GM18502 (cell line): ENCODE results near the gene NPC1L1.
A peak's percentile ranks its signal among the peaks of the same experiment; 100 is the strongest.

Experiments
- ATAC-seq: cut with Tn5 transposase; IDR thresholded peaks from one replicate; pipeline ENCODE4 v1.9.1; 2021; ENCODE audit warnings: mild to moderate bottlenecking; ENCODE audit not compliant: unreplicated experiment, poor library complexity

Gene NPC1L1, protein sequence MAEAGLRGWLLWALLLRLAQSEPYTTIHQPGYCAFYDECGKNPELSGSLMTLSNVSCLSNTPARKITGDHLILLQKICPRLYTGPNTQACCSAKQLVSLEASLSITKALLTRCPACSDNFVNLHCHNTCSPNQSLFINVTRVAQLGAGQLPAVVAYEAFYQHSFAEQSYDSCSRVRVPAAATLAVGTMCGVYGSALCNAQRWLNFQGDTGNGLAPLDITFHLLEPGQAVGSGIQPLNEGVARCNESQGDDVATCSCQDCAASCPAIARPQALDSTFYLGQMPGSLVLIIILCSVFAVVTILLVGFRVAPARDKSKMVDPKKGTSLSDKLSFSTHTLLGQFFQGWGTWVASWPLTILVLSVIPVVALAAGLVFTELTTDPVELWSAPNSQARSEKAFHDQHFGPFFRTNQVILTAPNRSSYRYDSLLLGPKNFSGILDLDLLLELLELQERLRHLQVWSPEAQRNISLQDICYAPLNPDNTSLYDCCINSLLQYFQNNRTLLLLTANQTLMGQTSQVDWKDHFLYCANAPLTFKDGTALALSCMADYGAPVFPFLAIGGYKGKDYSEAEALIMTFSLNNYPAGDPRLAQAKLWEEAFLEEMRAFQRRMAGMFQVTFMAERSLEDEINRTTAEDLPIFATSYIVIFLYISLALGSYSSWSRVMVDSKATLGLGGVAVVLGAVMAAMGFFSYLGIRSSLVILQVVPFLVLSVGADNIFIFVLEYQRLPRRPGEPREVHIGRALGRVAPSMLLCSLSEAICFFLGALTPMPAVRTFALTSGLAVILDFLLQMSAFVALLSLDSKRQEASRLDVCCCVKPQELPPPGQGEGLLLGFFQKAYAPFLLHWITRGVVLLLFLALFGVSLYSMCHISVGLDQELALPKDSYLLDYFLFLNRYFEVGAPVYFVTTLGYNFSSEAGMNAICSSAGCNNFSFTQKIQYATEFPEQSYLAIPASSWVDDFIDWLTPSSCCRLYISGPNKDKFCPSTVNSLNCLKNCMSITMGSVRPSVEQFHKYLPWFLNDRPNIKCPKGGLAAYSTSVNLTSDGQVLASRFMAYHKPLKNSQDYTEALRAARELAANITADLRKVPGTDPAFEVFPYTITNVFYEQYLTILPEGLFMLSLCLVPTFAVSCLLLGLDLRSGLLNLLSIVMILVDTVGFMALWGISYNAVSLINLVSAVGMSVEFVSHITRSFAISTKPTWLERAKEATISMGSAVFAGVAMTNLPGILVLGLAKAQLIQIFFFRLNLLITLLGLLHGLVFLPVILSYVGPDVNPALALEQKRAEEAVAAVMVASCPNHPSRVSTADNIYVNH (N-terminal part only)

DNA sequence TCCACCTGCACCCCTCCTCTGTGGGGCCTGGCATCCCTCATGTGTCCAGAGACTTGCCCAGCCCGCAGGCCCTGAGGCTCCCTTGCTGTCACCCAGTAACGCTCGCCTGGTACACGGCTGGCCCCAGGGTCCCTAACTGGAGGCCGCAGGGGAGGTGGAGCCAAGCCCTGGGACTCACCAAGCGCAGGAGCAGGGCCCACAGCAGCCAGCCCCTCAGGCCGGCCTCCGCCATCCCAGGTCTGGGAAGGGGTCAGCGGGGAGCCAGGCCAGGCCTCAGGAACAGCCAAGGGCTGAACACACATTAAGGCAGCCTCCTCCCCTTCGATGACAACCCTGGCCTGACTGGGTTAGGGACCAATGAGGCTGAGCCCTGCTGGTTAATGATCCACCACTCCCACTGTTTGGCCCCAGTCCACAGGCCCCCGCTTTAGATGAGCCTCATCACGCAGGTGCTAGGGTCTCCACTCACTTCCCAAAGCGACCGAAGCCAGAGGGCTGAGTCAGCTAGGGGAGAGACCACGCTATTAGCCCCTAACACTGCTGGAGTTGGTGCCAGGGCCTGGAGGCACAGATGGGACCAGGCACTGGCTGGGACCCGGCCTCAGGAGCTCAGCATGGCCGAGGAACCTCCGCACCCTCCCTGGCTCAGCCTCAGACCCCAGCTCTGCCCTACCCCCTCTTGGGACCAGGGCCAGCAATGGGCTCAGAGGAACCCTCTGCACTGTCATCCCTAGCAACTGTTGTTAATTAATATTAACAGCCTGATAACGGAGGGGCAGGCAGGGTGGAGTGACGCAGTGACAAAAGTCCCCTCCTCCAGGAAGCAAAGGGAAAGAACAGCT lies at the start of gene NPC1L1:
NPC1L1 (minus strand) TSS at position 303 of the 842 bp plus-strand sequence; CDS start at position 232, 71 bp downstream.
- no peak for ATAC-seq

DNA sequence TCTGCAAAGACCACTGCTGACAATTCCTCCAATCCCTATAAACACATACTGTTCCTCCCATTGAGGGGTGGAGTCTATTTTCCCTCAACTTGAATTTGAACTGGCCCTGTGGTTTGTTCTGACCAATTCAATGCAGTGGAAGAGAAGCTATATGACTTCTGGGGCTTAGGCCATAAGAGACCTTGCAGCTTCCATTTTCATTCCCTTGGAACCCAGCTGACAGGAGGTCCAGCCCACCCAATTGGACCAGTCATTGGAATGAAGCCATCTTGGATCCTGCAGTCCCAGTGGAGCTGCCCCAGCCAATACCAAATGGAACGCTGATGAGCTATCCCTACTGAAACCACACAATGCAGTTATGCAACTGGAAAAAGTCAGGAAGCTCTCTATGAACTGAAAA lies 49.8 kb upstream of the NPC1L1 start:
- no peak for ATAC-seq

DNA sequence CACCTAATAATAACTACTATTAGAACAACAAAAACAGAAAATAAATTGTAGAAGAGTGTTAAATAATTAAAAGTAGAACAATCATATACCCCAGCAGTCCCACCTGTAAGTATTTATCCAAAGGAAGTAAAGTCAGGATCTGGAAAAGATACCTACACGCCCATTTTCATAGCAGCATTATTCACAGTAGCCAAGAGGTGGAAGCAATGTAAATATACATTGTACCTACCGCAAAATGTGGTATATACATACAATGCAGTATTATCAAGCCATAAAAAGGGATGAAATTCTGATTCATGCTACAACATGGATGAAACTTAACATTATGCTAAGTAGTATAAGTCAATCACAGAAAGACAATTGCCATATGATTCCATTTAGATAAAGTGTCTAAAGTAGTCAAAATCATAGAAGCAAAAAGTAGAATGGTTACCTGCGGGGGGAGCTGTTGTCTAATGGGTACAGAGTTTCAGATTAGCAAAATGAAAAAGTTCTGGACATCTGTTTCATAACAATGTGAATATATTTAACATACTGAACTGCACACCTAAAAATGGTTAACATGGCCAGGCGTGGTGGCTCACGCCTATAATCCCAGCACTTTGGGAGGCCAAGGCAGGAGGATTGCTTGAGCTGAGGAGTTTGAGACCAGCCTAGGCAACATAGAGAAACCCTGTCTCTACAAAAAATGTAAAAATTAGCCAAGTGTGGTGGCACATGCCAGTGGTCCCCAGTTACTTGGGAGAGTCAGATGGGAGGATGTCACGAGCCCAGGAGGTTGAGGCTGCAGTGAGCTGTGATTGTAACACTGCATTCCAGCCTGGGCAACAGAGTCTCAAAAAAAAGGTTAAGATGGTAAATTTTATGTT lies 46.9 kb upstream of the NPC1L1 start:
- no peak for ATAC-seq

DNA sequence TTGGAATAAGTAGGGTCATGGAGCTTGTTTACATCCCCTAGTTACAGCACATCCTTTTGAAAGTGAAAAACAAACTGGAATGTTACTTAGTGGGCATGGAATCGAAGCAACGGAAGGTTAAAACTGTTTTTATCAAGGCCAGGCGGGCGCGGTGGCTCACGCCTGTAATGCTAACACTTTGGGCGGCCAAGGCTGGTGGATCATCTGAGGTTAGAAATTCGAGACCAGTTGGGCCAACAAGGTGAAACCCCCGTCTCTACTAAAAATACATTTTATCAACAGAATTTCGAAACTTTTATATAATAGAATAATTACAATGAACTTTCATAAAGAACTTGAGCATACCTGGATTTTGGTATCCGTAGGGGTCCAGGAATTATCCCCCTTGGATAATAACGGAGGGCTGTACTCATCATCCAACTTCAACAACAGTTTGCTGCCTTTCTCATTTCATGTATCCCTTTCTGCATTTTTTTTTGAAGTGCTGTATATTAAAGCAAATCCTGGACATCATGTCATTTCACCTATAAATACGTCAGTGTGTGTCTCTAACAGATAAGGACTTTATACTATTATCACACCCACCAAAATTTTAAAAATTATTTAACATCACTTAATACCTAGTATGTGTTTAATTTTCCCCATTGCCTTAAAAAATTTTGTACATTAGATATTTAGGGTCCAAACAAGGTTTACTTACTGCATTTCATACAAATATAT lies 42.2 kb upstream of the NPC1L1 start:
- no peak for ATAC-seq

DNA sequence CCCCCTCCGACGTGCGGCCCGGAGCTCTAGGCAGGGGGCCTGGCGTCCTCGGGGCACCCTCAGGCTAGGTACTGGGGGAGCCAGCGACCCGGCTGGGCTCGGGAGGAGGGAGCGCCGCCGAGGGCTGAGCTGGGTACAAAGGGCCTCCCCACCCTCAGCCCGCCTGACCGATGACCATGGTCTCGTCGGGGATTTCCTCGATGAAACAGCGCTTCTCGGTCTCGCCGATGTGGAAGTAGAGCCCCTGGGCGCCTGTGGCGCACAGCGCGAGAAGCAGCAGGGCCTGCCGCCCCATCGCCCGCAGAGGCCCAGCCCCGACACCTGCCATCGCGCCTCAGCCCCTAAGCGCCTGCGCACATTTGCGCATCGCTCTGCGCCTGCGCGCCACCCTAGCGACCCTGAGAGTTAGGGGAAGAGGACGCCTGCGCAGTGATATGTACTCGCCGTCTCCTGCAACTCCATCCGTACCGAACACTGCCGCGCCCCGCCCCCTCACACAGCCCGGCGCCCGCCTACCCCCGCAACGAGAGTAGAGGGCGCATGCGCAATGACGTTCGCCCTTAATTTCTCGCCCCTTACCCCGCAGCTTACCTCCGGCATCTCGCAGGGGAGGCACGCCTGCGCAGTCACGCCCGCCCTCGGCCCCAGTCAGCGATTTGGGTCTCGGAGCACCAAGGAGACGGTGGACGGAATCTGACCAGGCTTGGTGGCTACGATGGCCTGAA lies 40.9 kb upstream of the NPC1L1 start, which contains the start of gene TMED4:
TMED4 (minus strand) TSS at position 353 of the 725 bp plus-strand sequence; CDS start at position 328, 25 bp downstream.
- ATAC-seq: peak; percentile 81

DNA sequence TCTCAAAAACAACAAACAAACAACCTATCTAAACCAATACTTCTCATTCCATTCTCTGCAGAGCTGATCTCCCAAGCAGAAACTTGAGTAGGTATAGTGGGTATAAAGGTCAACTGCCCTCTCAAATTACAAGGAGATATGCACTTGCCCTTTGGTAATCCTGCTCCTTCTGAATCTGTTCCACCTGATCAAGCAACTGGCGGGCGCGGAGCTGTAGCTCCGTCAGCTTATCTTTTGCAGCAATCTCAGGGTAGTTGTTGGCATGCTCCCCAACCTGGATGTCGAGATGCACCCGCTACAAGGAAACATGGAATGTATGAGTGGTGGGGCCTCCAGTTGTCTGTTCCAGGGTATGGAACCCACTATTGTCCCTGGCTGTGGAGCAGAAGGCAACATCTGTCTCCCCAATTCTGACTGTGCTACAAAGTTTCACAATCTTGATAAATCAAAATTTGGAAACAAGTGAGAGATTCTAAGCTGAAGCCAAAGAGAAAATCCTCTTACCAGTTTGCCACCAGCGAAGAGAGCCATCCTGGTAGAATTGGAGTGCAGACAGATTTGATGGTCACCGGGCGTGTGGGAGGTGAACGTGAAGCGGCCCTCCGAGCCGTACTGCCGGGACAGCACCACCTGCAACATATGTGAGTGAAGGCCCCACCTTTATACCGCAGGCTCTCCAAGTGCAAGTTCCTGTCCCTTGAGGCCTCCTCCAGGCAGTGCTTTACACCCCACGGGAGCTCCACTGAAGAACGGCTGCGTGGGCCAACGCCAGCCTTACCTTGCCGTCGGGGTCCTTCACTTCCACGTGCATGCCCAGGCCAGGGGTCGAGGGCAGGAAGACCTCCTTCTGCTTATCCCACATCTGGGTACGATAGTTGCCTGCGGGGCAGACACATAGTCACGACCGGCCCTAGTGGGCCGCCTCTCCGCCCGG lies 40.1 kb upstream of the NPC1L1 start:
- ATAC-seq: peak; percentile 41

DNA sequence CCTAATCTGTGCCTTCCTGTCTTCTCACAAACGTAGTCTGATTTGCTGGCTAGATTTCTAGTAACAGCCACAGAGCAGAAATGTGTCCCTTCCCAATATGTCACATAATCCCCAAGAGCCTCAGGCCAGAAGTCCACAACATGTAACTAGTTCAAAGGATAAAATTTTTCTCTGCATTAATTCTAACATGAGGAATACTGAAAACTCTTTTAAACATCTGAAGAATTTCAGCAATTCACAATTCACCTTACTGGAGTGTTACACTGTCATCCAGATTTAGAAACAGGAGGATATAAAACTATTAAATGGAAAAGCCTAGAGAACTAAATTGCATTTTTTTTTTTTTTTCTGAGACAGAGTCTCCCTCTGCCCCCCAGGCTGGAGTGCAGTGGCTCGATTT lies 35.1 kb upstream of the NPC1L1 start:
- ATAC-seq: no peak

DNA sequence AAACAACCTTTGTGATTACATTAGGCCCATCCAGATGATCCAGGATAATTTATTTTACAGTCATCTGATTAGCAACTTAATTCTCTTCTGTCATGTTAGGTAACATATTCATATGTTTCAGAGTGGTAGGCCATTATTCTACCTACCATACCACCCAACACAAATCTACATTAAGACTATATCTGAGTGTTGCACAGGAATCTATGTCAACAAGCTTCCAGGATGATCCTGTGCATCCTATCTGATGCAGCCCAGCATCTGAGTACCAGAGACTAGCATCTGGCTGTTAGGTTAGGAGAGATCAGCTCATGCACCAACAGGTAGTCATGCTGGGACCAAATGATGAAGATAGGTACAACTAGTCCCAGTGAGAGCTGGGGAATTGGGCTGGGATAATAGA lies 33.9 kb upstream of the NPC1L1 start:
- ATAC-seq: no peak

DNA sequence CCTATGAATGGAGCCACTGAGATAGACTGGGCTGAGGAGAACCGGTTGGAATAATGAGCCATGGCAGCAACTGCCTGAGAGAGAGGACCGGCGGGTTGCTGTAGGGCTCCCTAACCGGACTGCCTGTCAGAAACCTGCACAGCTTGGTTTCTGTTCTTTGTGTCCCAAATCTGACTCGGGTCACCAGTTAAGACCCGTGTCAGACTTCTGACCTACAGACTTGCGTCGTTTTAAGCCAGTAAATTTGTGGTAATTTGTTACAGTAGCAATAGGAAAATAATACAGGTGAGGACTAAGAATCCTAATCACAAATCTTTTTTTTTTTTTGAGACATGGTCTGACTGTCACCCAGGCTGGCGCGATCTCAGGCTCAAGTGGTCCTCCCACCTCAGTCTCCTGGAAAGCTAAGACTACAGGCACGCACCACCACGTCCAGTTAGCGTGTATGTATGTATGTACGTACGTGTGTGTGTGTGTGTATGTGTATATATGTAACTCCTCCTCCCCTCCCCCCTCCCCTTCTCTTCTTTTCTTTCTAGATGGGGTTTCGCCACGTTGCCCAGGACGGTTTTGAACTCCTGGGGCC lies 33.2 kb upstream of the NPC1L1 start:
- ATAC-seq: no peak

DNA sequence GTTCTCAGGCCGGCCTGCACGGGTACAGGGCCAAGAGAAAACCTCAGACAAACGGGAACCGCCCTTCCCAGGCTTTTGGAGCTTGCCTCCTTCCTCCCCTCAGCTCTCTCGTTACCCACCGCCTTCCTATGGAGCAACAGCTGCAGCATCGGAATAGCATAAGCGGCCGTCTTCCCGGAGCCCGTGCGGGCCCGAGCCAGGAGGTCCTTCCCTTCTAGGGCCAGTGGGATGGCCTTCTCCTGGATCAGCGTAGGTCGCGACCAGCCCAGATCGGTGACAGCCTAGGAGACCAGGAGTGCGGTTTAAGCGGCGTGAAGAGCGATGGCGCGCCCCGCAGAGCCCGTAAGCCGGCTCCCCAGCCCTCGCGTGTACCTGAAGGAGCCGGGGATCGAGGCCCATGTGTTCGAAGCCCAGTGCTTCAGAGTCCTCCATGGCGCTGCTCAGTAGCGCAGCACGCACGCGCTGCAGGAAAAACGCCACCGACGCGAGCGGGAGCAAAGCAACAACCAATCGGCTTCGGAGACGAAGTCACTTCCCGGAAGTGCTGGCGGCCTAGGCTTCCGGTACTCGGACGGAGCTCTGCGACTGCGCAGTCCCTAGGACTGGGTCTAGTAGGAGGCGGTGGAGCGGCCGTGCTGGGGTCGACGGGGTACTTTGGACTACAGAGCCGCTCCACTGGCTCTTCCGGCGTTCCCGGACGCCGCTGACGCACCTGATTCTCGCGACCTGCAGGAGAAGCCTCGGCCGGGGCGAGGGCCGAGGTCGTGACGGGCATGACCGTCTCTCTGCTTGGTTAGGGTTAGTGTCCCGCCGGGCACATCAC lies 32.5 kb upstream of the NPC1L1 start, which contains the start of gene DDX56:
DDX56 (minus strand) TSS at position 445 of the 823 bp plus-strand sequence; CDS start at position 432, 13 bp downstream.
- ATAC-seq: peak; percentile 95

DNA sequence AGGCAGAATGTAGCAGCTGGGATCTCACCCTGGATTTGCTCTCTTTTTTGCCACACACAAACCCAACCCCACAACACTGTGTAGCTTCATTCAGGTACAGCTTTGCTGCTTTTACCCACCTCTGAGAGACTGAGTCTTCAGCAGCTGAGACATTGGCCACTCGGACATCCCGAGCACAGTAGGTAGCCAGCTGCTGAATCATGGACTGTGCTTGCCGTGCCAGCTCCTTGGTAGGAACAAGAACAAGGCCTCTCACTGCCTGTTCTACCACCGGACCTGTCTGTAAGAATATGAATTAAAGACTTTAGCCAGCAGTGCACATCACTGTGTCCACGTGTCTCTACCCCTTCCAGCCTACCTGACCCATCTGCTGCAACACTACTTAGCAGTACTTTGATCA lies 31.6 kb upstream of the NPC1L1 start:
- no peak for ATAC-seq

DNA sequence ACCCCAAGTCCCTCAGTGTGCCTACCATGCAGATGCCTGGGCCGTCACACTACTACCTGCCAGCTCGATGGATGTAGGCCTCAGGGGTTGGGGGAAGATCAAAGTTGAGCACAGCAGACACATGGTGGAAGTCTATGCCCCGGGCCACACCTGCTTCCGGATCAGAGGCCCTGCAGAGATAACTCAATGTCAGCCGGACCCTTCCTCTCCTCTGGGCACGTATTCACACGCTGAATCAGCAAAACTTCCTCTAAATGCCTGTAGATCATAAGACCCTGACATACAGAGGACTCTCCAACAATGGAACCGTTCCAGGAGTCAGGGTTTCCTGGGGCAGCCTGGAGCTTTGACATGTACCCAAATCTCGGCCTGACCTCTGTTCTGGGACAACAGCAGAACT lies 28.8 kb upstream of the NPC1L1 start:
- ATAC-seq: no peak

DNA sequence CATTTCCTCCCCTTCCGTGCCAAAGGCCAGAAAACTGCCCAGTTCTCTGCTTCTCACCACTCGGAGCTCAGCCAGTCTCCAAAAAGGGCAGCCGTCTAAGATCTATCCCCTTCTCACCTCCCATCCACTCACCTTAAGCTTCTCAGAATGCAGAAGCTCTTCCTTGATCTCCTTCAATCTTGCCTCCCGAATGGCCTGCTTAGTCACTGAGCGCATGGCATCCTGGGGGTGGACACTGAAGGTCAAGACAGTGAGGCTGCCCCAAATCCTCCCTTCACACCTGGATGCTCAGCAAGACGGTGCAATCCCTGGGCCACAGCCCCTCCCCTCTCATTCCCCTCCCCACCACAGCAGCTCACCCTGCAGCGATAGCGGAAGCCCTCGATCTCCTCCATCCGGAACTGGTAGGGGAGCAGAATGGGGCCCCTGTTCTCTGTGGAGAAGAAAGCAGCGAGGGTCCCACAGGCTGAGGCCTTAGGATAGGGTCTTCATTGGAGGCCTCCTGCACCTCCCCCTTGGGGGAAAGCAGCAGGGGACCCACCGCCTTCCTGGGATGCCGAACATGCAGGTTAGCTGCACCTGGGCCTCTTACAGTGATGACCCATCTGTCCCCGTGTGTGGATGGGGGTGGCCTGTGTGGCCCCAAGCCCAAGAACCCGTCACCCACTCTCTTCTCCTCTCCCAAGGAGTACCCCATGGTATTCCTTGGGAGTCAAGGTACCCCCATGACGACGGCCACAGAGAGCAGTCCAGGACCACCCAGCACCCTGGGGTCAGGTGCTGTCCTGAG lies 27.8 kb upstream of the NPC1L1 start:
- no peak for ATAC-seq

DNA sequence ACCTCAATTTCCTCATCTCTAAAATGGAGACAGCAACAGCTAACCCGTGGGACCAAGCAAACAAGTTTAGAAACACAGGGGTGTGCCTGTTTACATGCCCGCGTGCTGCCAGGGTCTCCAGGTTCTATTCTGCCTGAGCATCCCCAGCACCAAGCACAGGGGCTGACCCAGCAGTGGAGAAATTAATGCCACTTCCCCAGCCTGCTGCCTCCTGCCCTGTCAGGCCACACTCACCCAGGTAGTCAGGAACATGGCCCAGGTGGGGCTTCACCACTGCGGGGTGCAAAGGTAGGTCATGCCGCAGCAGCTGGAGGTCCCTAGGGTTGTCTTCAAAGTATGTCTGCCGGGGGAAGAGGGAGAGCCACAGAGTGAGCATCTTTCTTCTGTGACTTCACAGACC lies 26.8 kb upstream of the NPC1L1 start:
- no peak for ATAC-seq
